GM13976 (cell line): ENCODE data around the gene CCDC90B.

Experiments used
- DNase-seq: peaks from one replicate; pipeline ENCODE4 v3.0.0; 2012; ENCODE audit warnings: low spot score
- in situ Hi-C: fragments of 300-500 bp; cut with MboI; formaldehyde crosslinking; loops from one replicate; pipeline ENCODE4 v1.12.0; 2022; ENCODE audit warnings: low sequenced_read_pairs, mixed read lengths, inconsistent platforms; ENCODE audit not compliant: unreplicated experiment
- TF ChIP-seq, protein P1 (sequence below): IDR thresholded peaks from 2 replicates; pipeline ENCODE4 v1.5.1; 2012; ENCODE audit warnings: borderline replicate concordance, mild to moderate bottlenecking; ENCODE audit not compliant: insufficient read depth; ENCODE audit errors: extremely low read depth, missing control alignments, control extremely low read depth

CCDC90B gene

DNA sequence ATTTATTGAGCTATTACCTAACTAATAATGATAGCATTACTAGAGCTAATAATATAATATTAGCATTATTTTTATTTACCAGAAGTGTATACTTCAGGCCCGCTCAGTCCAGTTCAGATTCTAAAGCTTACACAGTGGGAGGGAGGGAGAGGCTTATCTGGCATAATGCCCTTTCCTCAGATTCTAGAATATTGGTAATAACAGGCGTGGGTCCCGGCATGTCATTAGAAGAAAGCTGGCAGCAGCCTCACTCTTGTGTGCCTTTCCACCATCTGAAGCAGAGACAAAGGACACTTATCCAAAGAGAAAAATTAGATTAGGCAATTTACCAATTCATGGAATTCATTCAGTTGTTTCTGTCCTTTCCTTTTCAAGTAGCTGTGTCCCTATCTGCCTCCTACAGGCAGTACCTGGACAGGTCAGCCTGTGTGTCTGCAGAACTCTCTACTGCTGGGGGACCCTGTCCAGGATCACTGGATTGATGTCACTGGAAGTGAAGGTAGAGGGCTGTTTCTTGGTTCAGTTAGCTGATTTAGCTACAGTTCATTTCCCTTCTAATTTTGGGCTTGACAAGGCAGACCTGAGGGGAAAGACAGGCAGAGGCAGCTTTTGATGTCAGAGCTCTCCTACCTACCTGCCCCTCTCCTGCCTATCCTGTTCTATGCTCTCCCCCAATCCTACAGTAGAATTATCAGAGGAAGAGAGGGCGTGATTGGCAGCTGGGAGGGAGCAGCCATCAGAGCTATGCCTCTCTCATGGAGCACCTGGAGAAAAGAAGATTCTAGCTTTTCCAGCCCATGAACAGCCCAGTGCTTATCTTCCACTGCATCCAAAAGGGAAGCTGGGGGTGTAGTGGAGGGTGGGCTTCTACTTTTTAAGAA, 20.3 kb upstream of the CCDC90B start:
- in situ Hi-C loops = no loop called here
- TF ChIP-seq, protein P1, sequence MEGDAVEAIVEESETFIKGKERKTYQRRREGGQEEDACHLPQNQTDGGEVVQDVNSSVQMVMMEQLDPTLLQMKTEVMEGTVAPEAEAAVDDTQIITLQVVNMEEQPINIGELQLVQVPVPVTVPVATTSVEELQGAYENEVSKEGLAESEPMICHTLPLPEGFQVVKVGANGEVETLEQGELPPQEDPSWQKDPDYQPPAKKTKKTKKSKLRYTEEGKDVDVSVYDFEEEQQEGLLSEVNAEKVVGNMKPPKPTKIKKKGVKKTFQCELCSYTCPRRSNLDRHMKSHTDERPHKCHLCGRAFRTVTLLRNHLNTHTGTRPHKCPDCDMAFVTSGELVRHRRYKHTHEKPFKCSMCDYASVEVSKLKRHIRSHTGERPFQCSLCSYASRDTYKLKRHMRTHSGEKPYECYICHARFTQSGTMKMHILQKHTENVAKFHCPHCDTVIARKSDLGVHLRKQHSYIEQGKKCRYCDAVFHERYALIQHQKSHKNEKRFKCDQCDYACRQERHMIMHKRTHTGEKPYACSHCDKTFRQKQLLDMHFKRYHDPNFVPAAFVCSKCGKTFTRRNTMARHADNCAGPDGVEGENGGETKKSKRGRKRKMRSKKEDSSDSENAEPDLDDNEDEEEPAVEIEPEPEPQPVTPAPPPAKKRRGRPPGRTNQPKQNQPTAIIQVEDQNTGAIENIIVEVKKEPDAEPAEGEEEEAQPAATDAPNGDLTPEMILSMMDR = no peak
- no peak for DNase-seq

- TF ChIP-seq, protein P1 = no peak
- in situ Hi-C loops = no loop called here
- DNase-seq = no peak
Observed at GRCh38 chr11:83303316-83303715, 17.1 kb upstream of the CCDC90B start.

DNA sequence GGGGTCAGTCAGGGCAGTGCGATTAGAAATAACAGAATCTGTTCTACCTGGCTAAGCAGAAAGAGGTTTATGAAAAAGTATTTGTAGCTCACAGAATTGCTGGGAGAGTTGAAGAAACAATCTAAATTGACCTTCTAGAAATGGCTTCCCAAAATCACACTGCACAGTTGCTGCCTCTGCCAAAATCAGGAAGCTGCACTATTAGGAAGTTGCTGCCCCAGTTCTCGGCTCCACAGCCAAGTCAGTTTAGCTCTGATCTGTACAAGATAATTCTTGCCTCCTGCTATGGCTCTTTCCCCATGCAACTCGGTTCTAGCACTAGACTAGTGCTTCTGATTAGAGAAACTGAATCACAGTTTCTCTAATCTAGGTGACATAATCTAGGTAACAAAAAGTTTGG, 16.0 kb upstream of the CCDC90B start:
- in situ Hi-C loops = no loop called here
- DNase-seq = no peak
- TF ChIP-seq, protein P1 = no peak

GRCh38 chr11:83299681-83300080, 13.5 kb upstream of the CCDC90B start:
- DNase-seq = no peak
- TF ChIP-seq, protein P1 = no peak
- in situ Hi-C loops = loop anchor here (25.0 kb wide), 1 partner anchor 513 kb away; no protein-coding TSS in a partner anchor

GRCh38 chr11:83294208-83294607, 8.0 kb upstream of the CCDC90B start:
- in situ Hi-C loops = loop anchor here (25.0 kb wide), 1 partner anchor 518 kb away; no protein-coding TSS in a partner anchor
- TF ChIP-seq, protein P1 = no peak
- DNase-seq = no peak

GRCh38 chr11:83293457-83293774, 7.2 kb upstream of the CCDC90B start:
- DNase-seq = no peak
- TF ChIP-seq, protein P1 = no peak
- in situ Hi-C loops = loop anchor here (25.0 kb wide), 1 partner anchor 519 kb away; no protein-coding TSS in a partner anchor
